ENCODE measurements around the gene RCN1.

Gene RCN1

GRCh38 chr11:32137263-32137662 lies 46.4 kb downstream of the RCN1 start:
- Histone ChIP-seq H3K36me3 (ENCODE audit: insufficient read depth, low read length) (no peaks in the 10 kb centered on the region), H3K4me3 (ENCODE audit: low read depth in 1 of 2, low read length in 2 of 2) (no peak overlapping the region), H2AFZ (ENCODE audit: low read depth, low read length) (no peak overlapping the region), H3K4me1 (ENCODE audit: insufficient read depth, low read length) (no peaks in the 10 kb centered on the region), H3K9ac (ENCODE audit: low read depth, low read length) (no peak overlapping the region), H3K9me3 (ENCODE audit: insufficient read depth, low read length, severe bottlenecking) (no peaks in the 10 kb centered on the region), H3K4me2 (ENCODE audit: insufficient read depth, low read length) (no peak overlapping the region), H3K79me2 (ENCODE audit: insufficient read depth, low read length) (no peaks in the 10 kb centered on the region), H3K27me3 (ENCODE audit: insufficient read depth, low read length, poor library complexity) (no peaks in the 10 kb centered on the region), H3K27ac (ENCODE audit: low read length) (no peak overlapping the region), H4K20me1 (ENCODE audit: insufficient read depth, low read length) (no peaks in the 10 kb centered on the region)
- ATAC-seq (ENCODE audit: insufficient read depth, low read depth) (no peak), DNase-seq (no peak)
- TF ChIP-seq CTCF (IDR thresholded peaks at IDR 0.05; ENCODE audit: borderline replicate concordance, extremely low read depth, low read length, poor library complexity, severe bottlenecking), result no peak
- TF ChIP-seq EZH2 (IDR thresholded peaks at IDR 0.05; ENCODE audit: borderline replicate concordance, low read depth, low read length, severe bottlenecking), result no peak

GRCh38 chr11:32137869-32138268 lies 47.0 kb downstream of the RCN1 start:
- H3K27ac ChIP-seq (ENCODE audit: low read length), result no peak overlapping the region
- H3K4me3 ChIP-seq (ENCODE audit: low read depth in 1 of 2, low read length in 2 of 2), result no peak overlapping the region
- no peak overlapping the region for H3K4me2 ChIP-seq (ENCODE audit: insufficient read depth, low read length)
- no peak overlapping the region for H3K9ac ChIP-seq (ENCODE audit: low read depth, low read length)
- no peaks in the 10 kb centered on the region for H3K27me3 ChIP-seq (ENCODE audit: insufficient read depth, low read length, poor library complexity)
- H3K9me3 ChIP-seq (ENCODE audit: insufficient read depth, low read length, severe bottlenecking), result no peaks in the 10 kb centered on the region
- no peak for DNase-seq
- H2AFZ ChIP-seq (ENCODE audit: low read depth, low read length), result no peak overlapping the region
- H3K4me1 ChIP-seq (ENCODE audit: insufficient read depth, low read length), result no peaks in the 10 kb centered on the region
- no peaks in the 10 kb centered on the region for H4K20me1 ChIP-seq (ENCODE audit: insufficient read depth, low read length)
- H3K36me3 ChIP-seq (ENCODE audit: insufficient read depth, low read length), result no peaks in the 10 kb centered on the region
- ATAC-seq (ENCODE audit: insufficient read depth, low read depth), result no peak
- TF ChIP-seq CTCF (IDR thresholded peaks at IDR 0.05; ENCODE audit: borderline replicate concordance, extremely low read depth, low read length, poor library complexity, severe bottlenecking) (no peak), EZH2 (IDR thresholded peaks at IDR 0.05; ENCODE audit: borderline replicate concordance, low read depth, low read length, severe bottlenecking) (no peak)
- no peaks in the 10 kb centered on the region for H3K79me2 ChIP-seq (ENCODE audit: insufficient read depth, low read length)

- Histone ChIP-seq H3K4me1 (ENCODE audit: insufficient read depth, low read length) (no peaks in the 10 kb centered on the region), H3K4me2 (ENCODE audit: insufficient read depth, low read length) (no peak overlapping the region), H3K27me3 (ENCODE audit: insufficient read depth, low read length, poor library complexity) (no peaks in the 10 kb centered on the region), H2AFZ (ENCODE audit: low read depth, low read length) (no peak overlapping the region), H3K79me2 (ENCODE audit: insufficient read depth, low read length) (no peaks in the 10 kb centered on the region), H3K9ac (ENCODE audit: low read depth, low read length) (no peak overlapping the region), H3K36me3 (ENCODE audit: insufficient read depth, low read length) (no peaks in the 10 kb centered on the region), H3K9me3 (ENCODE audit: insufficient read depth, low read length, severe bottlenecking) (no peaks in the 10 kb centered on the region), H4K20me1 (ENCODE audit: insufficient read depth, low read length) (no peaks in the 10 kb centered on the region), H3K27ac (ENCODE audit: low read length) (no peak overlapping the region), H3K4me3 (ENCODE audit: low read depth in 1 of 2, low read length in 2 of 2) (no peak overlapping the region)
- ATAC-seq (ENCODE audit: insufficient read depth, low read depth) (no peak), DNase-seq (no peak)
- no peak for TF ChIP-seq CTCF (IDR thresholded peaks at IDR 0.05; ENCODE audit: borderline replicate concordance, extremely low read depth, low read length, poor library complexity, severe bottlenecking)
- no peak for TF ChIP-seq EZH2 (IDR thresholded peaks at IDR 0.05; ENCODE audit: borderline replicate concordance, low read depth, low read length, severe bottlenecking)
Observed at GRCh38 chr11:32138902-32139301, 48.0 kb downstream of the RCN1 start.

All from DND-41 (cell line).